Measurements from ENCODE around the gene PTPRM.

PTPRM gene

GRCh38 chr18:8349608-8350323 lies 782.6 kb downstream of the PTPRM start:
- no peaks in the 10 kb centered on the region for H3K27me3 ChIP-seq (ENCODE audit: low read length)
- H3K4me2 ChIP-seq (ENCODE audit: low read depth, low read length, poor library complexity, severe bottlenecking), result no peak overlapping the region
- no peak overlapping the region for H2AFZ ChIP-seq (ENCODE audit: low read depth, low read length, severe bottlenecking)
- H3K9ac ChIP-seq (ENCODE audit: low read length), result no peak overlapping the region
- no peaks in the 10 kb centered on the region for H4K20me1 ChIP-seq (ENCODE audit: low read depth, low read length)
- no peak overlapping the region for H3K27ac ChIP-seq (ENCODE audit: low read depth, low read length)
- no peak for TF ChIP-seq CTCF (IDR thresholded peaks at IDR 0.05; ENCODE audit: insufficient read depth, low read length, poor library complexity, severe bottlenecking)
- TF ChIP-seq EZH2phosphoT487 (conservative IDR thresholded peaks at IDR 0.05; ENCODE audit: low read length), result no peak
- no peaks in the 10 kb centered on the region for H3K79me2 ChIP-seq (ENCODE audit: insufficient read depth, low read length)
- H3K9me3 ChIP-seq (ENCODE audit: insufficient read depth, low read length), result no peaks in the 10 kb centered on the region
- H3K9me2 ChIP-seq (replicated peaks; ENCODE audit: insufficient read depth, low read length), result no peaks in the 10 kb centered on the region
- H3F3A ChIP-seq (ENCODE audit: insufficient read depth), result no peaks in the 10 kb centered on the region
- no peak overlapping the region for H3K4me3 ChIP-seq (ENCODE audit: insufficient read depth, low read length, poor library complexity, severe bottlenecking)
- H3K36me3 ChIP-seq (ENCODE audit: low read length), result no peaks in the 10 kb centered on the region

GRCh38 chr18:8350628-8351027 lies 783.5 kb downstream of the PTPRM start:
- no peak for TF ChIP-seq EZH2phosphoT487 (conservative IDR thresholded peaks at IDR 0.05; ENCODE audit: low read length)
- no peak for TF ChIP-seq CTCF (IDR thresholded peaks at IDR 0.05; ENCODE audit: insufficient read depth, low read length, poor library complexity, severe bottlenecking)
- Histone ChIP-seq H3K9ac (ENCODE audit: low read length) (no peak overlapping the region), H3K27ac (ENCODE audit: low read depth, low read length) (no peak overlapping the region), H3K27me3 (ENCODE audit: low read length) (no peaks in the 10 kb centered on the region), H3K9me3 (ENCODE audit: insufficient read depth, low read length) (no peaks in the 10 kb centered on the region), H4K20me1 (ENCODE audit: low read depth, low read length) (no peaks in the 10 kb centered on the region), H3F3A (ENCODE audit: insufficient read depth) (no peaks in the 10 kb centered on the region), H3K4me2 (ENCODE audit: low read depth, low read length, poor library complexity, severe bottlenecking) (no peak overlapping the region), H3K4me3 (ENCODE audit: insufficient read depth, low read length, poor library complexity, severe bottlenecking) (no peak overlapping the region), H2AFZ (ENCODE audit: low read depth, low read length, severe bottlenecking) (no peak overlapping the region), H3K79me2 (ENCODE audit: insufficient read depth, low read length) (no peaks in the 10 kb centered on the region), H3K9me2 (replicated peaks; ENCODE audit: insufficient read depth, low read length) (no peaks in the 10 kb centered on the region), H3K36me3 (ENCODE audit: low read length) (no peaks in the 10 kb centered on the region)

- no peaks in the 10 kb centered on the region for H3K27me3 ChIP-seq (ENCODE audit: low read length)
- H3K79me2 ChIP-seq (ENCODE audit: insufficient read depth, low read length), result no peaks in the 10 kb centered on the region
- TF ChIP-seq EZH2phosphoT487 (conservative IDR thresholded peaks at IDR 0.05; ENCODE audit: low read length), result no peak
- no peak for TF ChIP-seq CTCF (IDR thresholded peaks at IDR 0.05; ENCODE audit: insufficient read depth, low read length, poor library complexity, severe bottlenecking)
- no peaks in the 10 kb centered on the region for H3K36me3 ChIP-seq (ENCODE audit: low read length)
- no peaks in the 10 kb centered on the region for H3K9me3 ChIP-seq (ENCODE audit: insufficient read depth, low read length)
- no peaks in the 10 kb centered on the region for H3K9me2 ChIP-seq (replicated peaks; ENCODE audit: insufficient read depth, low read length)
- H4K20me1 ChIP-seq (ENCODE audit: low read depth, low read length), result no peaks in the 10 kb centered on the region
- H2AFZ ChIP-seq (ENCODE audit: low read depth, low read length, severe bottlenecking), result no peak overlapping the region
- H3K4me2 ChIP-seq (ENCODE audit: low read depth, low read length, poor library complexity, severe bottlenecking), result no peak overlapping the region
- H3F3A ChIP-seq (ENCODE audit: insufficient read depth), result no peaks in the 10 kb centered on the region
- H3K4me3 ChIP-seq (ENCODE audit: insufficient read depth, low read length, poor library complexity, severe bottlenecking), result no peak overlapping the region
- H3K9ac ChIP-seq (ENCODE audit: low read length), result no peak overlapping the region
- H3K27ac ChIP-seq (ENCODE audit: low read depth, low read length), result no peak overlapping the region
These were observed 784.0 kb downstream of the PTPRM start for GRCh38 chr18:8351161-8351560.

All from SU-DHL-6 (cell line).